Central memory CD8-positive, alpha-beta T cell (primary cell): Measurements from ENCODE around the gene WDR7.
A peak's percentile ranks its signal among the peaks of the same experiment; 100 is the strongest.

Source experiments
- ATAC-seq: fragments of 150-1000 bp; cut with Tn5 transposase; replicated peaks from 2 replicates; pipeline ENCODE4 v1.10.0; 2022; ENCODE audit warnings: mild to moderate bottlenecking, moderate FRiP score, moderate number of reproducible peaks; ENCODE audit not compliant: poor library complexity, severe bottlenecking; ENCODE audit errors: extremely low read depth
- DNase-seq, 2 donors: peaks; one replicate each; pipeline ENCODE4 v3.0.0; 2021; ENCODE audit warnings: low spot score in 2 of 2
- H3K27ac Mint-ChIP-seq: one replicate; pipeline ENCODE4 v1.8.0; 2022; ENCODE audit warnings: low read depth, mild to moderate bottlenecking, moderate library complexity, mixed read lengths
- H3K27me3 Mint-ChIP-seq: one replicate; pipeline ENCODE4 v1.8.0; 2022; ENCODE audit warnings: mixed read lengths
- H3K36me3 Mint-ChIP-seq: one replicate; pipeline ENCODE4 v1.8.0; 2022; ENCODE audit warnings: mild to moderate bottlenecking, moderate library complexity, mixed read lengths; ENCODE audit not compliant: insufficient read depth
- H3K4me1 Mint-ChIP-seq: one replicate; pipeline ENCODE4 v1.8.0; 2022; ENCODE audit warnings: mixed read lengths
- H3K4me3 Mint-ChIP-seq: one replicate; pipeline ENCODE4 v1.8.0; 2022; ENCODE audit warnings: mild to moderate bottlenecking, moderate library complexity, mixed read lengths
- H3K9me3 Mint-ChIP-seq: one replicate; pipeline ENCODE4 v1.8.0; 2022; ENCODE audit warnings: mixed read lengths

The WDR7 gene

DNA sequence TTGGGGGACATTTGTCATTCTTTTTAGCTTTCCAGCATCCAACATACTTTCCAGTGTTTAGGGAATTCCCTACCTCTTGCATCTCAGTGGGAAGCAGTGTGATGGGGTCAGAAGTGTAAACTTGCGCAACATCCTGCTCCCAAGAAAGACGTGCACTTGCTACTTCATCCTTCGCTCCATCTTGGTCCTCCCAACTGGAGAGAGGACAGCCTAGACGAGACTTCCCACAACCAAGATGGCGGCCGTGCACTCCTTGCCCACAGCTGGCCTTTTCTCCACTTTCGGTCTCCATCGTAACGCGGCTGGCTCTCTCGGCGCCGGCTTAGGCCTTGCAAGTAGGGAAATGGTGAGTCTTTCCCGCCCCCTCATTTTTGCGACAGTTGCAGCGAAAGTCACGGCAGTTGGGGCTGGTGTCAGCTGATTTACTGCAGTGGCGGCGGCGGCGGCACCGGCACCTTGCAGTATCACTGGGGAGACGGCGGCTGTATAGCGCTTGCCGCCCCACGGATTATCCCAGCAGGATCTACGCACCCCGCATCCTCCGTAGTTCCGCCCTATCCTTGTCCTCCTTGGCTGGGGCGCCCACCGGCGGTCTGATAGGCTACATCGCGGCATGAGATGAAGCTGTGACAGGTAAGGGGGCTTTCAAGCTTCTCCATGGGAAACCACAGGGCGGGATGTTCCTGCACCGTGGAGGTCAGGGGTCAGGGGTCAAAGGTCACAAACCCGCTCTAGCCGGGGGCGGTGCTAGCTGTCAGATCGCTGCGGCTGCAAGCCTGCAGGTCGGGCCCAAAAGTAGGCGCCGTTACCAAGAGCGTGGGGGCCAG is at the start of gene WDR7:
Gene WDR7, plus strand, starts transcription at position 416 of the 827 bp plus-strand sequence. CDS start 21,157 bp downstream, outside the sequence.
- peak within 1 kb of the TSS; percentile 91 for H3K4me3 Mint-ChIP-seq
- peak; percentile 82 to 92 for DNase-seq
- peaks cover 45% of the 10 kb centered on the region for H3K4me1 Mint-ChIP-seq
- peak within 1 kb of the TSS; percentile 96 for H3K27ac Mint-ChIP-seq
- H3K9me3 Mint-ChIP-seq = peaks cover 4% of the 10 kb centered on the region
- no peaks in the 10 kb centered on the region for H3K27me3 Mint-ChIP-seq
- peaks cover 12% of the 10 kb centered on the region for H3K36me3 Mint-ChIP-seq
- peak; percentile 93 for ATAC-seq

DNA sequence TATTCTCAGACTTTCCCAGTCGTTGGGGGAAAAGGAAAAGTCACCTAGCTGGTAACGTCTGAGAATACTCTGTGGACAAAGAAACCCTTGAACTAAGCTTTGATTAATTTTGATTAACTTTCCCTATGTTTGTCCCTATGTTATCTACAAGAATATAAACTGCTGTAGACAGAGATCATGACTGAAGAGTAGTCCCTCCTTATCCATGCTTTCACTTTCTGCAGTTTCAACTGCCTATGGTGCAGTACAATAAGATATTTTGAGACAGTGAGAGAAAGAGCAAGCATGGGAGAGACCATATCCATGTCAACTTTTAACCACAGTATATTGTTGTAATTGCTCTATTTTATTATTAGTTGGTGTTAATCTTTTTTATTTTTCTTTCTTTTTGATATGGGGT is 44.5 kb upstream of the WDR7 start:
- no peaks in the 10 kb centered on the region for H3K27me3 Mint-ChIP-seq
- H3K9me3 Mint-ChIP-seq = no peaks in the 10 kb centered on the region
- H3K27ac Mint-ChIP-seq = no peak overlapping the region
- no peak overlapping the region for H3K4me3 Mint-ChIP-seq
- H3K4me1 Mint-ChIP-seq = no peaks in the 10 kb centered on the region
- peaks cover 41% of the 10 kb centered on the region for H3K36me3 Mint-ChIP-seq
- no peak for ATAC-seq
- DNase-seq = no peak

DNA sequence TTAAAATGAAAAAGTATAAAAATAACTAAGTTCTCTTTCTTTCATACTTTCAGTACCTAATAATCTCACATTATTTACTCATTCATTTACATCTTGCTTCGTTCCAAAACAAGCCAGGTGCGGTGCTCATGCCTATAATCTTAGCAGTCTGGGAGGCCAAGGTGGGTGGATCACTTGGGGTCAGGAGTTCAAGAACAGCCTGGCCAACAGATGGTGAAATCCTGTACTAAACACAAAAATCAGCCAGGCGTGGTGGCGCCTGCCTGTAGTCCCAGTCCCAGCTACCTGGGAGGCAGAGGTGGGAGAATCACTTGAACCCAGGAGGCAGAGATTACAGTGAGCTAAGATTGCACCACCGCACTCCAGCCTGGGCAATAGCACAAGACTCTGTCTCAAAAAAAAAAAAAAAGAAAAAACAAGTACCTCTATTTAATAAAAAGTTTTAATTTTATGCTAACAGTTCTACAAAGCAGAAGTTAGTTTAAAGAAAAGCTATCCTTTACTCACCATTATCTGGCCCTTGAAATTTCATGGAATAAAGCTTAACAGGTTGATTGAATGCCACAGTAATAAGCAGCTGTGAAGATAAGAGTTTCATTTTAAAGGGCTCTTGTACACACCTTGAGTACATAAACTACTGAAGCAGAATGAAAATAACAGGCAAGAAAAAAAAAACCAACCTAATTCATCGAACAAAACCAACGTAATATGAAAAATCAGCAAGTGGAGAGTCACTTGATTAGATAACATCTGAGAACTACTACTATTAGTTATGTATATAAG is 35.2 kb upstream of the WDR7 start:
- Mint-ChIP-seq H3K36me3 (peaks cover 68% of the 10 kb centered on the region), H3K27ac (no peak overlapping the region)

GRCh38 chr18:56627991-56628390 is 23.2 kb upstream of the WDR7 start:
- no peak overlapping the region for H3K4me3 Mint-ChIP-seq

More for the DNA sequence above, 35.2 kb upstream of the WDR7 start:
- DNase-seq (no peak), ATAC-seq (no peak)
- Mint-ChIP-seq H3K4me3 (no peak overlapping the region), H3K4me1 (peaks cover 10% of the 10 kb centered on the region), H3K27me3 (no peaks in the 10 kb centered on the region), H3K9me3 (no peaks in the 10 kb centered on the region)

GRCh38 chr18:56632070-56633022 is 18.8 kb upstream of the WDR7 start:
- ATAC-seq = no peak
- Mint-ChIP-seq H3K4me3 (no peak overlapping the region), H3K36me3 (peaks cover 9% of the 10 kb centered on the region), H3K27me3 (no peaks in the 10 kb centered on the region), H3K9me3 (no peaks in the 10 kb centered on the region), H3K27ac (no peak overlapping the region), H3K4me1 (peaks cover 64% of the 10 kb centered on the region)
- DNase-seq = no peak

More at GRCh38 chr18:56627991-56628390, 23.2 kb upstream of the WDR7 start:
- H3K36me3 Mint-ChIP-seq = peaks cover 9% of the 10 kb centered on the region
- H3K4me1 Mint-ChIP-seq = peaks cover 41% of the 10 kb centered on the region
- ATAC-seq (no peak), DNase-seq (no peak)
- no peaks in the 10 kb centered on the region for H3K27me3 Mint-ChIP-seq
- no peaks in the 10 kb centered on the region for H3K9me3 Mint-ChIP-seq
- H3K27ac Mint-ChIP-seq = no peak overlapping the region

GRCh38 chr18:56635007-56635406 is 16.2 kb upstream of the WDR7 start:
- H3K9me3 Mint-ChIP-seq = no peaks in the 10 kb centered on the region
- no peak overlapping the region for H3K27ac Mint-ChIP-seq
- DNase-seq (no peak), ATAC-seq (no peak)
- peaks cover 26% of the 10 kb centered on the region for H3K36me3 Mint-ChIP-seq
- H3K4me1 Mint-ChIP-seq = peaks cover 62% of the 10 kb centered on the region
- H3K4me3 Mint-ChIP-seq = no peak overlapping the region
- H3K27me3 Mint-ChIP-seq = no peaks in the 10 kb centered on the region

DNA sequence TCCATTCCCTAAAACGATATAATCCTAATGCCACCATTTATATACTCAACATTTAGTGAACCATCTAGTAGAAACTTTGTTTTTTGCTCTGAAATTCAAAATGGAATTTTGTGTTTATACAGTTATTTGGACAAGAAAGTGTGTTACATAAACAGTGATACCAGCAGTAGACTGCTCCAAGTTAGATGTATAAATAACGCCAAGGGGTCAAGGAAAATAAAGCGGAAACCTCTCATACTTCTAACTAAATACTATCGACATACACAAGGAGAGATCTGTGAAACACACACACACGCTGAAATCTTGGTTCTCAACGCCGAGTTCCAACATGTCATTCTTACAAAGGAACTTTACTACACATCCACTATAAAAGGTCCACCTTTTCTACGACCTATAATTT is 14.0 kb upstream of the WDR7 start:
- ATAC-seq = no peak
- peaks cover 50% of the 10 kb centered on the region for H3K4me1 Mint-ChIP-seq
- no peak for DNase-seq

GRCh38 chr18:56637711-56638231 is 13.4 kb upstream of the WDR7 start:
- DNase-seq (peak in 1 of 2 donors; percentile 18), ATAC-seq (peak; percentile 8)
- Mint-ChIP-seq H3K27me3 (no peaks in the 10 kb centered on the region), H3K4me1 (peaks cover 50% of the 10 kb centered on the region), H3K27ac (peak overlapping the region; percentile 100), H3K4me3 (peak overlapping the region; percentile 94), H3K9me3 (no peaks in the 10 kb centered on the region), H3K36me3 (peaks cover 26% of the 10 kb centered on the region)

More for the DNA sequence above, 14.0 kb upstream of the WDR7 start:
- Mint-ChIP-seq H3K36me3 (peaks cover 26% of the 10 kb centered on the region), H3K27me3 (no peaks in the 10 kb centered on the region), H3K4me3 (peak overlapping the region; percentile 94), H3K27ac (peak overlapping the region; percentile 100), H3K9me3 (no peaks in the 10 kb centered on the region)

DNA sequence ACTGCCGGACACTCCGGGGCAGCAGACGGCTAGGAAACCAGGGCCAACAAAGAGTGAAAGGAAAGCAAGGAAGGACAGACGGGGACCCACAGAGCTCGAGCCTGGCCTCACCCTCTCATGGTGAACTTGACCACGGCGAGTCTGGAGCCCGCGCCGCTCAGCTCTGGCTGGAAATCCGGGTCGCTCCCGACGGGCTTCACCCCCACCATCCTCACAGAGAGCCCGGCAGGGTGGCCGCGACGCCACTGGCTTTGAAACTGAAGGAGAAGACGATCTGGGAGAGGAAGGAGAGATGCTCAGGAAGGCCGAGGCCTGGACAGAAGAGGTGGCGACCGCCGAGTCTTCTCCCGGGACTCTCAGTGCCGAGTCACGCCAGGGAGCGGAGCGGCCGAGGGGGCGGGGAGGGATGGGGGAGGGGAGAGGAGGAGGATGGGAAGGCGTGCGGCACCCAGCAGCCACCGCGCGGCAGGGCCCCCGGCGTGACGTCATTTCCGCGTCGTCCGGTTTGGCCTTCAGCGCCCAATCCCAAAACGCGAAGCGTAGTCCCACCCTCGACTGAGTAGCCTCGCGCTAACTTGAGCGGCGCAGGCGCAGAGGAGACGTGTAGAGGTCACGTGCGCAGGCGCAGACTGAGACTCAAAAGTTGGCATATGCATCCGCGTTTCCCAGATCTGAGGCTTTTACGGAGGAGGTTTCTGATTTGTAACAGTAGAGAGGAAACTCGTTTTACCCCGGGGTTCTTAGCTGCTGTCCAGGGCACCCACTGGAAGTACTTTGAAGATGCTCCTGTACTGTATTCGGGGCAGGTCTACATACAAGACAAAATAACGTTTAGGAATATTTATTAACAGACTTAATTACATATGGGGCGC is 12.7 kb upstream of the WDR7 start, which contains the start of gene TXNL1:
Gene TXNL1, minus strand, starts transcription at position 361 of the 872 bp plus-strand sequence. Its CDS starts 152 bp downstream, at position 209.
- no peaks in the 10 kb centered on the region for H3K27me3 Mint-ChIP-seq
- peak; percentile 97 for ATAC-seq
- peak; percentile 97 for DNase-seq
- H3K36me3 Mint-ChIP-seq = peaks cover 23% of the 10 kb centered on the region
- H3K4me3 Mint-ChIP-seq = peak within 1 kb of the TSS; percentile 94
- no peaks in the 10 kb centered on the region for H3K9me3 Mint-ChIP-seq
- H3K27ac Mint-ChIP-seq = peak within 1 kb of the TSS; percentile 100
- H3K4me1 Mint-ChIP-seq = peaks cover 50% of the 10 kb centered on the region

- Mint-ChIP-seq H3K9me3 (no peaks in the 10 kb centered on the region), H3K36me3 (peaks cover 22% of the 10 kb centered on the region), H3K4me3 (peak overlapping the region; percentile 94), H3K27ac (peak overlapping the region; percentile 100), H3K4me1 (peaks cover 47% of the 10 kb centered on the region), H3K27me3 (no peaks in the 10 kb centered on the region)
- ATAC-seq (no peak), DNase-seq (no peak)
Observed at GRCh38 chr18:56639104-56639381, 12.1 kb upstream of the WDR7 start.

DNA sequence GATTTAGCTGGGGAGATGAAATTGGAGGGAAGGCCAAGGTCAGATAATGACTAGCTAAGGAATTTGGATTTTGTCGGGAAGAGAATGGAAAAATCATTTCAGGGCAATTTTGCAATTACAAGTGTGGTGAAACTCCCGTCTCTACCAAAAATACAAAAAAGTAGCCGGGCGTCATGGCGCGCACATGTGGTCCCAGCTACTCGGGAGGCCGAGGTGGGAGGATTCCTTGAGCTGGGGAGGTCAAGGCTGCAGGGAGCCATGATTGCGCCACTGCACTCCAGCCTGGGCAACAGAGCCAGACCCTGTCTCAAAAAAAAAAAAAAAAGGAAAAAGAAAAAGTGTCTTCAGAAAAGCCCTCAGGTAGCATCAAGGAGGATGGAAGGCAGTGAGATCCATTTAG is 11.6 kb upstream of the WDR7 start:
- no peak for ATAC-seq
- DNase-seq = no peak
- peaks cover 22% of the 10 kb centered on the region for H3K36me3 Mint-ChIP-seq
- peak overlapping the region; percentile 100 for H3K27ac Mint-ChIP-seq
- peaks cover 42% of the 10 kb centered on the region for H3K4me1 Mint-ChIP-seq
- peak overlapping the region; percentile 94 for H3K4me3 Mint-ChIP-seq
- no peaks in the 10 kb centered on the region for H3K9me3 Mint-ChIP-seq
- H3K27me3 Mint-ChIP-seq = no peaks in the 10 kb centered on the region
